ENCODE measurements around the gene CA10. TPM values are rescaled to one million over a fixed set of nuclear protein-coding genes. Genes with fewer than 3 reads are reported as not detected.

CA10 gene
- total RNA-seq, 1 experiment from 2014 or later, result 0.46 TPM

- no peak overlapping the region for H3K4ac ChIP-seq (ENCODE audit: low read depth, low read length)
- no peak overlapping the region for H3T11ph ChIP-seq (ENCODE audit: low read length)
- H3K18ac ChIP-seq (ENCODE audit: insufficient read length, low read depth, low read length), result no peak overlapping the region
- no peak overlapping the region for H3K56ac ChIP-seq (ENCODE audit: insufficient read length, low read depth, low read length)
- H3K9ac ChIP-seq (ENCODE audit: extremely low read depth, insufficient read length, low read length), result no peak overlapping the region
- Mint-ChIP-seq H3K4me1 (peaks cover 11 to 14% of the 10 kb centered on the region in 2 experiments), H3K4me3 (no peak overlapping the region), H3K36me3 (ENCODE audit: insufficient read depth in 1 of 3, low read depth in 3 of 3) (no peaks in the 10 kb centered on the region), H3K27ac (no peak overlapping the region), H3K9me3 (no peaks in the 10 kb centered on the region), H3K27me3 (ENCODE audit: low read depth) (peaks cover 9% of the 10 kb centered on the region)
- no peak overlapping the region for H2BK20ac ChIP-seq (ENCODE audit: low read depth, low read length, poor library complexity, severe bottlenecking)
- no peaks in the 10 kb centered on the region for H4K20me1 ChIP-seq (ENCODE audit: control insufficient read depth, insufficient read depth, insufficient read length)
- H3K9me3 ChIP-seq (ENCODE audit: control insufficient read depth, low read depth, low read length), result no peaks in the 10 kb centered on the region
- H3K14ac ChIP-seq (ENCODE audit: insufficient read depth, low read length), result no peak overlapping the region
- no peak overlapping the region for H2AFZ ChIP-seq (ENCODE audit: low read length)
- no CpG with 5 or more reads among the region's 2 CpGs for WGBS (ENCODE audit: extremely low coverage, insufficient read length, low lambda C conversion rate)
- no peak for DNase-seq
- no peaks in the 10 kb centered on the region for H3K79me2 ChIP-seq (ENCODE audit: insufficient read depth, low read length)
- no peak overlapping the region for H2BK120ac ChIP-seq (ENCODE audit: low read depth, low read length, poor library complexity, severe bottlenecking)
- H3K27ac ChIP-seq (ENCODE audit: insufficient read length, low read depth, low read length), result no peak overlapping the region
- H4K8ac ChIP-seq (replicated peaks; ENCODE audit: insufficient read length, low read depth, low read length), result no peak overlapping the region
- no peaks in the 10 kb centered on the region for H3K4me1 ChIP-seq (ENCODE audit: insufficient read depth, low read length)
- no peaks in the 10 kb centered on the region for H3K23me2 ChIP-seq (ENCODE audit: insufficient read length, low read depth, low read length, poor library complexity, severe bottlenecking)
- H2BK5ac ChIP-seq (ENCODE audit: insufficient read length, low read length), result no peak overlapping the region
- no peak overlapping the region for H2BK12ac ChIP-seq (ENCODE audit: insufficient read length, low read depth, low read length)
- TF ChIP-seq CTCF (conservative IDR thresholded peaks at IDR 0.05), result no peak
- H3K4me2 ChIP-seq (ENCODE audit: insufficient read depth, insufficient read length, low read length), result no peak overlapping the region
- H3K79me1 ChIP-seq (ENCODE audit: insufficient read depth, low read depth, low read length, poor library complexity, severe bottlenecking), result no peaks in the 10 kb centered on the region
- no peak overlapping the region for H4K5ac ChIP-seq (ENCODE audit: insufficient read length, low read depth, low read length)
- H3K27me3 ChIP-seq (ENCODE audit: insufficient read depth, low read length), result no peaks in the 10 kb centered on the region
- no peak overlapping the region for H2AK5ac ChIP-seq (ENCODE audit: insufficient read length, low read length)
- H2BK15ac ChIP-seq (ENCODE audit: low read depth, low read length), result no peak overlapping the region
- H3K23ac ChIP-seq (ENCODE audit: insufficient read length, low read depth, low read length), result no peak overlapping the region
- no peak overlapping the region for H4K91ac ChIP-seq (ENCODE audit: insufficient read length, low read depth, low read length)
Measured at GRCh38 chr17:52148288-52148968, 10.1 kb downstream of the CA10 start.

Measured in H9 (cell line).